Astrocyte (in vitro differentiated cells and primary cell): ENCODE measurements around the gene NLRP6.

Experiments used
- EZH2 ChIP-seq: IDR thresholded peaks from 2 replicates; pipeline ENCODE4 v1.6.1; 2012; ENCODE audit warnings: mild to moderate bottlenecking, low read length, inconsistent platforms; ENCODE audit not compliant: insufficient read depth
- TF ChIP-seq, protein P1 (sequence below): IDR thresholded peaks from 2 replicates; pipeline ENCODE4 v1.5.1; 2011; ENCODE audit warnings: low read depth, mild to moderate bottlenecking, inconsistent platforms, low read length, moderate library complexity; ENCODE audit not compliant: insufficient read depth

- TF ChIP-seq, protein P1, sequence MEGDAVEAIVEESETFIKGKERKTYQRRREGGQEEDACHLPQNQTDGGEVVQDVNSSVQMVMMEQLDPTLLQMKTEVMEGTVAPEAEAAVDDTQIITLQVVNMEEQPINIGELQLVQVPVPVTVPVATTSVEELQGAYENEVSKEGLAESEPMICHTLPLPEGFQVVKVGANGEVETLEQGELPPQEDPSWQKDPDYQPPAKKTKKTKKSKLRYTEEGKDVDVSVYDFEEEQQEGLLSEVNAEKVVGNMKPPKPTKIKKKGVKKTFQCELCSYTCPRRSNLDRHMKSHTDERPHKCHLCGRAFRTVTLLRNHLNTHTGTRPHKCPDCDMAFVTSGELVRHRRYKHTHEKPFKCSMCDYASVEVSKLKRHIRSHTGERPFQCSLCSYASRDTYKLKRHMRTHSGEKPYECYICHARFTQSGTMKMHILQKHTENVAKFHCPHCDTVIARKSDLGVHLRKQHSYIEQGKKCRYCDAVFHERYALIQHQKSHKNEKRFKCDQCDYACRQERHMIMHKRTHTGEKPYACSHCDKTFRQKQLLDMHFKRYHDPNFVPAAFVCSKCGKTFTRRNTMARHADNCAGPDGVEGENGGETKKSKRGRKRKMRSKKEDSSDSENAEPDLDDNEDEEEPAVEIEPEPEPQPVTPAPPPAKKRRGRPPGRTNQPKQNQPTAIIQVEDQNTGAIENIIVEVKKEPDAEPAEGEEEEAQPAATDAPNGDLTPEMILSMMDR: no peak
- TF ChIP-seq EZH2: no peak
Observed at GRCh38 chr11:267491-267994, 10.7 kb upstream of the NLRP6 start.
